Mesendoderm (in vitro differentiated cells): ENCODE results near the gene PCIF1.
A peak's percentile ranks its signal among the peaks of the same experiment; 100 is the strongest.

Experiments
- DNase-seq: peaks from one replicate; pipeline ENCODE4 v3.0.0; 2013
- H2AK5ac ChIP-seq: 2 replicates; pipeline ENCODE4 v1.6.1; 2013; ENCODE audit warnings: low read length, inconsistent platforms
- H2BK120ac ChIP-seq: 2 replicates; pipeline ENCODE4 v1.6.1; 2013; ENCODE audit warnings: low read depth, mild to moderate bottlenecking, low read length, moderate library complexity, mixed read lengths
- H2BK15ac ChIP-seq: replicated peaks from 2 replicates; pipeline ENCODE4 v1.6.1; 2013; ENCODE audit warnings: low read depth, mild to moderate bottlenecking, moderate library complexity
- H2BK5ac ChIP-seq: 2 replicates; pipeline ENCODE4 v1.6.1; 2013; ENCODE audit warnings: low read length, inconsistent platforms
- H3K18ac ChIP-seq: 2 replicates; pipeline ENCODE4 v1.6.1; 2013; ENCODE audit warnings: mild to moderate bottlenecking, low read length, mixed read lengths
- H3K23ac ChIP-seq: one replicate; pipeline ENCODE4 v1.6.1; 2013; ENCODE audit warnings: low read length
- H3K27ac ChIP-seq: 2 replicates; pipeline ENCODE4 v1.5.1; 2013; ENCODE audit warnings: low read depth, mild to moderate bottlenecking, inconsistent platforms, low read length, moderate library complexity
- H3K27me3 ChIP-seq: 2 replicates; pipeline ENCODE4 v1.6.1; 2013; ENCODE audit warnings: low read length, control low read depth, mild to moderate bottlenecking, inconsistent platforms; ENCODE audit not compliant: insufficient read depth, poor library complexity
- H3K36me3 ChIP-seq: 2 replicates; pipeline ENCODE4 v1.6.1; 2013; ENCODE audit warnings: low read length, inconsistent platforms; ENCODE audit not compliant: control insufficient read depth, insufficient read depth
- H3K4ac ChIP-seq: one replicate; pipeline ENCODE4 v1.6.1; 2013; ENCODE audit warnings: low read depth, mild to moderate bottlenecking, low read length, moderate library complexity
- H3K4me1 ChIP-seq: 2 replicates; pipeline ENCODE4 v1.6.1; 2013; ENCODE audit warnings: low read depth, low read length, inconsistent platforms; ENCODE audit not compliant: control insufficient read depth
- H3K4me2 ChIP-seq: 2 replicates; pipeline ENCODE4 v1.6.1; 2013; ENCODE audit warnings: low read length
- H3K4me3 ChIP-seq: 2 replicates; pipeline ENCODE4 v1.5.1; 2013; ENCODE audit warnings: mild to moderate bottlenecking, low read length
- H3K56ac ChIP-seq: one replicate; pipeline ENCODE4 v1.6.1; 2013; ENCODE audit warnings: low read length
- H3K79me1 ChIP-seq: 2 replicates; pipeline ENCODE4 v1.6.1; 2013; ENCODE audit warnings: low read length, inconsistent platforms
- H3K79me2 ChIP-seq: 2 replicates; pipeline ENCODE4 v1.6.1; 2013; ENCODE audit warnings: mild to moderate bottlenecking, low read length; ENCODE audit not compliant: control insufficient read depth, insufficient read depth
- H3K9ac ChIP-seq: 2 replicates; pipeline ENCODE4 v1.6.1; 2013; ENCODE audit warnings: low read length, inconsistent platforms
- H4K5ac ChIP-seq: one replicate; pipeline ENCODE4 v1.6.1; 2013; ENCODE audit warnings: low read length
- H4K8ac ChIP-seq: one replicate; pipeline ENCODE4 v1.6.1; 2013; ENCODE audit warnings: low read depth, mild to moderate bottlenecking, control low read depth, low read length, moderate library complexity
- WGBS: extraction: QIAGEN DNeasy Blood & Tissue Kit; methylation state at CpG from one replicate; pipeline ENCODE4 v1.1.7; 2013; ENCODE audit warnings: low lambda C conversion rate, missing lambda C conversion rate; ENCODE audit not compliant: insufficient coverage; ENCODE audit errors: extremely low coverage; 5-methylcytosine and 5-hydroxymethylcytosine counted together

The PCIF1 gene

DNA sequence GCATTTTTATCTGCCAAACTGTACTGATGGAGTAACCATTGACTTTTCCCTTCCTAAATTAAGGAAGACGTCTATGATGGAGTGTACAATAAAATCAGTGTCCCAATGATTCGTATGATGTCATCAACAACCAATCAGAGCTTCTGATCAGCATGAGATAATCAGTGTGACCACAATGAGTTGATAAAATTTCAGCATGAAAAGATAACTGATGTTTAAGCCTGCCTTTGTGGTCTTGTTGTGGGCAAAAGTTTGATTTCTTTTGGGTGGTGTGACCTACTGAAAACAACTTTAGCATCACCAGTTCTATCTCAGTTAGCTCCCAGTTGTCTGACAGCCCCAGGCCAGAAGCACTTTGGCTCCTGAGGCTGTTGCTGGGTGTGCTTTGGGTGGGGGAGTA lies 3.3 kb downstream of the PCIF1 start:
- DNase-seq = peak; percentile 16
- H3K27ac ChIP-seq = no peak overlapping the region
- H2BK120ac ChIP-seq = no peak overlapping the region
- H3K4me3 ChIP-seq = no peak overlapping the region
- H3K36me3 ChIP-seq = peaks cover 10% of the 10 kb centered on the region
- H2BK5ac ChIP-seq = no peak overlapping the region
- H3K4ac ChIP-seq = no peak overlapping the region
- no peak overlapping the region for H3K4me2 ChIP-seq
- H3K27me3 ChIP-seq = no peaks in the 10 kb centered on the region
- no peak overlapping the region for H3K9ac ChIP-seq
- no peak overlapping the region for H2BK15ac ChIP-seq
- H2AK5ac ChIP-seq = no peak overlapping the region
- no CpG with 5 or more reads among the region's 2 CpGs for WGBS
- no peak overlapping the region for H4K5ac ChIP-seq
- H3K23ac ChIP-seq = no peak overlapping the region
- H3K79me1 ChIP-seq = peaks cover 11% of the 10 kb centered on the region
- H4K8ac ChIP-seq = no peak overlapping the region
- peaks cover 5% of the 10 kb centered on the region for H3K4me1 ChIP-seq
- H3K79me2 ChIP-seq = peaks cover 7% of the 10 kb centered on the region
- no peak overlapping the region for H3K18ac ChIP-seq
- no peak overlapping the region for H3K56ac ChIP-seq

DNA sequence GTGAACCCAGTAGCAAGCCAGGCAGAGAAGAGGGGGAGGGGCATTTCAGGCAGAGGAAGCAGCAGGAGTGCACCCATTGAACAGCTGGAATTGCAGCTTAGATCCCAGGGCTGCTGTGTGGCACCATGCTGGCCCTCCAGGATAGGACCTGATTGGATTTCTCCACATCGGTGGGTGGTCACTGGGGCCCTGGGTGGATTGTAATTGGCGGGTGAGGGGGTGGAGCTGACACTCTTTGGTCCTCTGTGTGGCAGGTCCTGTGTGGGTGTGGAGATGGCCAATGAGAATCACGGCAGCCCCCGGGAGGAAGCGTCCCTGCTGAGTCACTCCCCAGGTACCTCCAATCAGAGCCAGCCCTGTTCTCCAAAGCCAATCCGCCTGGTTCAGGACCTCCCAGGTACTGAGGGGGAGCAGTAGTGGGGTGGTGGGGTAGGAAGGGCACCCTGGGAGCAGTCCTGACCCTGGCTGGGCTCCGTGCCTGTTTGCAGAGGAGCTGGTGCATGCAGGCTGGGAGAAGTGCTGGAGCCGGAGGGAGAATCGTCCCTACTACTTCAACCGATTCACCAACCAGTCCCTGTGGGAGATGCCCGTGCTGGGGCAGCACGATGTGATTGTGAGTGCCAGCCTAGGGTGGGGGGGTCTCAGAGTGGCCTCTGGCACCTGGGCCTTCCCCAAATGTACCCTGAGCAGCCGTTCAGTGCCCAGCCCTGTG lies 4.4 kb downstream of the PCIF1 start:
- no CpG with 5 or more reads among the region's 13 CpGs for WGBS
- H2BK5ac ChIP-seq = no peak overlapping the region
- H3K18ac ChIP-seq = no peak overlapping the region
- peaks cover 15% of the 10 kb centered on the region for H3K36me3 ChIP-seq
- peaks cover 9% of the 10 kb centered on the region for H3K79me1 ChIP-seq
- H2AK5ac ChIP-seq = no peak overlapping the region
- H3K79me2 ChIP-seq = peaks cover 7% of the 10 kb centered on the region
- H2BK120ac ChIP-seq = no peak overlapping the region
- no peak overlapping the region for H3K56ac ChIP-seq
- H3K27ac ChIP-seq = no peak overlapping the region
- no peak overlapping the region for H3K4me3 ChIP-seq
- peaks cover 2% of the 10 kb centered on the region for H3K4me1 ChIP-seq
- no peaks in the 10 kb centered on the region for H3K27me3 ChIP-seq
- H4K5ac ChIP-seq = no peak overlapping the region
- no peak overlapping the region for H2BK15ac ChIP-seq
- H3K23ac ChIP-seq = no peak overlapping the region
- no peak overlapping the region for H3K9ac ChIP-seq
- no peak overlapping the region for H4K8ac ChIP-seq
- no peak overlapping the region for H3K4ac ChIP-seq
- H3K4me2 ChIP-seq = no peak overlapping the region
- peak; percentile 65 for DNase-seq

DNA sequence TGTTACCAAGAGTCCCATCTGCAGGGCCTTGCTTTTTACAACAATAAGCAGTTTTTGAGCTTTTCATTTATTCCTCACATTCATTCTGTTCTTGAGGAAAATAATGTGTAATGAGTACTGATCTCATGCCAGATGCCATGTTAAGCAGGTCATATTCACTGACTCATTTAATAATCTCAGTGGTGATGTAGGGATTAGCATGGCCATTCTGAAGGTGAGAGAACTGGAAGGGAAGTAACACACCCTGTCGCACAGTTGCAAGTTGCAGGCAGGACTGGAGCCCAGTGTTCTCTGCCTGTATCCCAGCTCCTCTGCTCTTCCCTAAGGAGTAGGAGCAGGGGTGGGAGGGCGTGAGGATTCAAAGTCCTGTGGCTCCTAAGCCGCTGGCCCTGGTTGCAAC lies 5.6 kb downstream of the PCIF1 start:
- no peak for DNase-seq
- Histone ChIP-seq H3K36me3 (peaks cover 25% of the 10 kb centered on the region), H2BK5ac (no peak overlapping the region), H3K79me2 (peaks cover 7% of the 10 kb centered on the region), H4K8ac (no peak overlapping the region), H3K56ac (no peak overlapping the region), H3K79me1 (peaks cover 9% of the 10 kb centered on the region), H3K4me3 (no peak overlapping the region), H3K9ac (no peak overlapping the region), H2BK15ac (no peak overlapping the region), H3K18ac (no peak overlapping the region), H3K23ac (no peak overlapping the region), H3K4me1 (peaks cover 2% of the 10 kb centered on the region), H4K5ac (no peak overlapping the region), H2BK120ac (no peak overlapping the region), H3K27me3 (no peaks in the 10 kb centered on the region), H3K4me2 (no peak overlapping the region), H3K4ac (no peak overlapping the region), H3K27ac (no peak overlapping the region), H2AK5ac (no peak overlapping the region)
- no CpG with 5 or more reads among the region's 3 CpGs for WGBS

DNA sequence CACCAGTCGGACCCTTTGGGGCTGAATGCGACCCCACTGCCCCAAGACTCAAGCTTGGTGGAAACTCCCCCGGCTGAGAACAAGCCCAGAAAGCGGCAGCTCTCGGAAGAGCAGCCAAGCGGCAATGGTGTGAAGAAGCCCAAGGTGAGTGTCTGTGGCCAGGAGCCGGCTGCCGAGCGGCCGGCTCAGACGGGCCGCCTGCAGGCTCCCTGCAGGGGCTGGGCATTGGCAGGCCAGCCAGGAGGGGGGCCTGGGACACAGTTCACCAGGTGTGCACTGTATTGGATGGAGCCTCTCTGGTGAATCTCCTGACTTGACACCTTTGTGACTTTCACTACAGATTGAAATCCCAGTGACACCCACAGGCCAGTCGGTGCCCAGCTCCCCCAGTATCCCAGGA lies 6.0 kb downstream of the PCIF1 start:
- no peak overlapping the region for H3K56ac ChIP-seq
- H3K9ac ChIP-seq = no peak overlapping the region
- DNase-seq = no peak
- no peak overlapping the region for H2AK5ac ChIP-seq
- H3K36me3 ChIP-seq = peaks cover 25% of the 10 kb centered on the region
- no CpG with 5 or more reads among the region's 13 CpGs for WGBS
- no peak overlapping the region for H4K8ac ChIP-seq
- no peak overlapping the region for H2BK5ac ChIP-seq
- H3K4me1 ChIP-seq = peaks cover 2% of the 10 kb centered on the region
- no peak overlapping the region for H3K4me3 ChIP-seq
- peaks cover 9% of the 10 kb centered on the region for H3K79me1 ChIP-seq
- no peak overlapping the region for H3K23ac ChIP-seq
- no peak overlapping the region for H3K4ac ChIP-seq
- H3K79me2 ChIP-seq = peaks cover 4% of the 10 kb centered on the region
- no peak overlapping the region for H3K18ac ChIP-seq
- no peak overlapping the region for H2BK15ac ChIP-seq
- no peak overlapping the region for H2BK120ac ChIP-seq
- no peak overlapping the region for H4K5ac ChIP-seq
- H3K4me2 ChIP-seq = no peak overlapping the region
- no peak overlapping the region for H3K27ac ChIP-seq
- no peaks in the 10 kb centered on the region for H3K27me3 ChIP-seq

DNA sequence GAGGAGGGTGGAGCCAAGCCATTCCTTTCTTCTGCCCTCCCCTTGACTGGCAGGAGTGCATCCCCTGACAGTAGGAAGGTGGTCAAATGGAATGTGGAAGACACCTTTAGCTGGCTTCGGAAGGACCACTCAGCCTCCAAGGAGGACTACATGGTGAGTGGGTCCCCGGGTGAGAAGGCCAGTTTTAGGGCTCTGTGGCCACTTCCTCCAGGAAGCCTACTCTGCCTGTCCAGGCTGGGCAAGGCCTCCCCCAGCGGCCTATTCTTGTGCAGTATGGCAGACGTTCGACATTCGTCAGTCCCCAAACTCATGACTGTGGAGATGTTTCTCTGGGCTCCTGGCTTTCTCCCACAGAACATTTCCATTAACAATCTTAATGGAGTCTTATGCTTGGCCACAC lies 9.1 kb downstream of the PCIF1 start:
- peaks cover 2% of the 10 kb centered on the region for H3K79me1 ChIP-seq
- no peak overlapping the region for H3K4me3 ChIP-seq
- no peaks in the 10 kb centered on the region for H3K79me2 ChIP-seq
- no peak overlapping the region for H3K4ac ChIP-seq
- no peak overlapping the region for H4K5ac ChIP-seq
- no peak overlapping the region for H3K4me2 ChIP-seq
- no peak for DNase-seq
- no peak overlapping the region for H4K8ac ChIP-seq
- no peak overlapping the region for H3K27ac ChIP-seq
- no peak overlapping the region for H2BK15ac ChIP-seq
- H2BK120ac ChIP-seq = no peak overlapping the region
- H3K23ac ChIP-seq = no peak overlapping the region
- no peak overlapping the region for H3K9ac ChIP-seq
- no peak overlapping the region for H3K18ac ChIP-seq
- no peak overlapping the region for H2BK5ac ChIP-seq
- no peaks in the 10 kb centered on the region for H3K27me3 ChIP-seq
- no peak overlapping the region for H3K56ac ChIP-seq
- WGBS = no CpG with 5 or more reads among the region's 6 CpGs
- H2AK5ac ChIP-seq = no peak overlapping the region
- H3K36me3 ChIP-seq = peaks cover 37% of the 10 kb centered on the region
- no peaks in the 10 kb centered on the region for H3K4me1 ChIP-seq
